Esophagus squamous epithelium (tissue), 4 donors: ENCODE measurements around the gene SLC25A2.

Source experiments
- POLR2A ChIP-seq, 4 donors: fragments of 450-650 bp; IDR thresholded peaks; one replicate each; pipeline ENCODE4 v1.6.1; 2017; ENCODE audit warnings: antibody characterized with exemption in 4 of 4, mild to moderate bottlenecking in 4 of 4, moderate library complexity in 3 of 4
- TF ChIP-seq, protein P1 (sequence below), 6 experiments: fragments of 450-650 bp in 4 of 6; fragments of 200-600 bp in 2 of 6; sonication (generic) in 2 of 6; IDR thresholded peaks; one replicate each; pipeline ENCODE4 v1.5.1; 2016 to 2019; ENCODE audit warnings: antibody characterized with exemption in 6 of 6, mild to moderate bottlenecking in 4 of 6, moderate library complexity in 4 of 6

GRCh38 chr5:141328231-141328630 lies 24.4 kb upstream of the SLC25A2 start:
- TF ChIP-seq, protein P1, sequence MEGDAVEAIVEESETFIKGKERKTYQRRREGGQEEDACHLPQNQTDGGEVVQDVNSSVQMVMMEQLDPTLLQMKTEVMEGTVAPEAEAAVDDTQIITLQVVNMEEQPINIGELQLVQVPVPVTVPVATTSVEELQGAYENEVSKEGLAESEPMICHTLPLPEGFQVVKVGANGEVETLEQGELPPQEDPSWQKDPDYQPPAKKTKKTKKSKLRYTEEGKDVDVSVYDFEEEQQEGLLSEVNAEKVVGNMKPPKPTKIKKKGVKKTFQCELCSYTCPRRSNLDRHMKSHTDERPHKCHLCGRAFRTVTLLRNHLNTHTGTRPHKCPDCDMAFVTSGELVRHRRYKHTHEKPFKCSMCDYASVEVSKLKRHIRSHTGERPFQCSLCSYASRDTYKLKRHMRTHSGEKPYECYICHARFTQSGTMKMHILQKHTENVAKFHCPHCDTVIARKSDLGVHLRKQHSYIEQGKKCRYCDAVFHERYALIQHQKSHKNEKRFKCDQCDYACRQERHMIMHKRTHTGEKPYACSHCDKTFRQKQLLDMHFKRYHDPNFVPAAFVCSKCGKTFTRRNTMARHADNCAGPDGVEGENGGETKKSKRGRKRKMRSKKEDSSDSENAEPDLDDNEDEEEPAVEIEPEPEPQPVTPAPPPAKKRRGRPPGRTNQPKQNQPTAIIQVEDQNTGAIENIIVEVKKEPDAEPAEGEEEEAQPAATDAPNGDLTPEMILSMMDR (IDR thresholded peaks at IDR 0.05): no peak
- no peak for TF ChIP-seq POLR2A (IDR thresholded peaks at IDR 0.05)
